Activated naive CD4-positive, alpha-beta T cell treated with anti-CD3 and anti-CD28 coated beads, Interleukin-2, amount 50 U/mL, for 16 hours (primary cell): Measurements from ENCODE around the gene KCND2.

Source experiments
- DNase-seq: peaks from one replicate; pipeline ENCODE4 v3.0.0-alpha.2; 2020

The KCND2 gene

DNA sequence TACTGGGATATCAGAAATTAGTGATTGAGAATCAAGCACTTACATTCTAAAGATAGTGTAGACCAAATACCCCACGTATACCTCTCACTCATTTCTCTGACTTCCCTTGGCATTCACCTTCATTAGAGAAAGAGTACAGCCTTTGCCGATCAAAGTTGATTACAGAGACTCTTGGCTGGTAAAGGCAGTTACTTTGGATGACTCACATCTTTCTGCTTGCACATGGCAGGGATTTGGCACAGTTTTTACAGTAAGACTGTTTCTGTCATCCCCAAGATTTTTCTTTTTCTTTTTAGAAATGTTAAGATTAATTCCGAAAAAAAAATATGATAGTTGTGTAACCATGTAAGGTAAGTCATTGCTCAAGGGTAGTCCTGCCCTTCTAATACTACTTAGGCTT, 442.0 kb downstream of the KCND2 start:
- no peak for DNase-seq

DNA sequence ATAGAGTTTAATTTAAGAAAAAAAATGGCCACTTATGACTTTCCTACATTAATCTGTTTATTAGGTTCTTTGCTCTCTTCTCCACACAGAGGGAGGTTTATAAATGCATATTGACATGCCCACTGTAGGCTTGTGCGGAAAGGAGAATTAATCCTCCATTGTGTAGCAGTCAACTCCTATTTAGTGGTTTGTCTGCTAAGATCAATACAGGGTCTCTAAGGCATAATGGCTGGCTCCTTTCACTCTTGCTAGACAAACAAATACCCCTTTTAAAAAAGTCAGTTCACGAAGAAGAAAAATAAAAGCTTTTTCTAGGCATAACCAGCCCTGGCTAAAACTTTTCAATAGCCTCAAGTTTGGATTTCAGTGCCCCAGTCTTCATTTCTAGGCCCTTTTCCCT, 443.3 kb downstream of the KCND2 start:
- no peak for DNase-seq

DNA sequence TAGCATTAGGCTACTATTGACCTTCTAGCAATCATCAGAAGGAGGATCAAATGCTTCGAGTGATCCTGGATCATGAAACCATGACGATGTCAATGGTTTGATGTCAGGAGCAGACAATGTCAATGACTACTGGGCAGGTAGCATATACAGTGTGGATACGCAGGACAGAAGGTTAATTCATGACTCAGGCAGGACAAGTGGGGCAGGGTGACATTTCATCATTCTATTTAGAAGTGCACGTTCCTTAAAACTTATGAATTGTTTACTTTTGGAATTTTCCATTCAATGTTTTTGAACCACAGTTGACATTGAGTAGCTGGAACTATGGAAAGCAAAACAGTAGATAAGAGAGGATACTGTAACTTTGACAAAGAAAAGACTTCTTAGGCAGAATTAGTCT, 444.2 kb downstream of the KCND2 start:
- DNase-seq: no peak

DNA sequence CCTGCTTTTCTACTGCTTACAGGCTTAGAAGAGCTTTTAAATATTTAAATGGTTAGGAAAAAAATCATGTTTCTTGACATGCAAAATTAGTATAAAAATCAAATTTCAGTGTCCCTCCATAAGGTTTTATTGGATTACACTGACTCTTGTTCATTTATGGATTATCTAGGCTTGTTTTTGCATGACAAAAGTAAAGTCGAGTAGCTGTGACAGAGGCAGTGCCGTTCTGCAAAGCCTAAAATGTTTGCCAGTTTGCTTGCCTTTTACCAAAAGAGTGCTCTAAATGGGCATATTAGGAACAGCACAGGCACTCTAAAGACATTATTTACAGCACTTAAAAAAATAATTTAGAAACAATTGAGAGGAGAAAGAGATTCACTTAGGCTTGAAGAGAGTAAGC, 445.4 kb downstream of the KCND2 start:
- no peak for DNase-seq

DNA sequence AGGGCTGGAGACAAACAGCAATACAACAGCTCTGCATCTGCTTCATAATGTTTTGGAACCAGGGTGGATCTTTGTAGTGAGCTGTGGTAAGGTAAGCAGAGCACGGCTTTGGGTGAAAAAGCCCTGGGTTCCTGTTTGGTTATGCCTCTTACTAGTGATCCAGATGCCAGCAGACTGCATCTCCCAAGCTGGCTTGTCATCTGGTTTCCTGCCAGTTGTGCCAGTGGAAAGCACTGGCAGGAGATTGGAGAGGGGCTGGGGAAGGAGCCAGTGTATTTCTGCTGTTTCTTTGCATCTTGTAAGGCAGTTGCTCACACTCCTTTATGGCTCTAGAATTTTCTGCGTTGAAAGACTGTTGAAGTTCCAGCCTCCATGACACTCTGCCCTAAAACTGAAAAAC, 447.3 kb downstream of the KCND2 start:
- no peak for DNase-seq

DNA sequence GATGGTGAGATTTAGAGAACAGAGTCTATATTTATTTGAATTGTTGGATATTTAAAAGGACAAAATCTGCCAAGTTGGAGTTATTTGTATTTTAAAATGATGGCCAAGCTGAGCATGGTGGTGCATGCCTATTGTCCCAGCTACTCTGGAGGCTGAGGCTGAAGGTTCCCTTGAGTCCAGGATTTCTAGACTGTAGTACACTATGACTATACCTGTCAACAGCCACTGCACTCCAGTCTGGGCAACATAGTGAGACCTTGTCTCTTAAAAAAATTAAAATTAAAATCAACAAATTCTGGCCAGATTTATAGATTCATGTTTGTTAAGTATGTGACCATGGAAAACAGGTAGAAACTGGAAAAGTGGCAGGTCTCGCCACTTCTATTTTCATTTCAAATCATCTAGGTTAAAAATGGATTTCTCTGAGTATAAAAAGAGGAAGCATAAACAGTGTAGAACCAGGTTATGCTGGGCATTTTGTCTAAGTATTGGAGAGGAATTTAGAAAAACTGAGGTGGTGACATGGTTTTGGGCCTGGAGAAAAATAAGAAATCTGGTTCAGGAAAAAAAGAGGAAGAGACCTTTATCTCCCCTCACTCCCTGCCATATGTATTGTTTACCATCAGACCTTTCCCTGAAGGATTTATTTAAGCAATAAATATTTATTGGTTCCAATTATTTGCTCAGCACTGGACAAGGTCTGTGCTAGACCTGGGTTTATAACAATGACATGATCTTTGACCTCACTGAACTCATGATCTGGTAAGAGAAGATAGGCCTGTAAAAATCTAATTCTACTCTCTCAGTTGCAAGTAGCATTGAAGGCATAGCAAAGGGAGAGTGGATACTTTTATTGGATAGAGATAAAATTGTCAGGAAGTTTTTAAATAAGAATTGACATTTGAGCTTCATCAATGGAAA, 450.8 kb downstream of the KCND2 start:
- no peak for DNase-seq

DNA sequence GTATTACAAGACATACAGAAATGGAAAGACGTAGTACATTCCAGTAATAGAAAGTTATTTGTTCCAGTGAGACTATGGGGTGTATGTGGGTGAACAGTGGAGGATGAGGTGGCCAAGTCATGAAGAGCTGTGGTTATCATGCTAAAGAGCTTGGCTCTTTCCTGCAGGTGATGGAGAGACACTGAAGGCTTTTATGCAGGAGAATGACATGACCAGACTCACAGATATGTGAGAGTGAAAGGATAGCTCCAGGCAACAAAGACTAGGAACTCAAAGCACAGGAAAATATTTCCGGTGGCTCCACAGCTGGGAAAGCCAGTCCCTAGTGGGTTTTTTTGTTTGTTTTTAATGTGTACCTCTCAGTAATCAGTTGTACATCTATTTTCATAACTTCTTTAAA, 451.5 kb downstream of the KCND2 start:
- DNase-seq: no peak

DNA sequence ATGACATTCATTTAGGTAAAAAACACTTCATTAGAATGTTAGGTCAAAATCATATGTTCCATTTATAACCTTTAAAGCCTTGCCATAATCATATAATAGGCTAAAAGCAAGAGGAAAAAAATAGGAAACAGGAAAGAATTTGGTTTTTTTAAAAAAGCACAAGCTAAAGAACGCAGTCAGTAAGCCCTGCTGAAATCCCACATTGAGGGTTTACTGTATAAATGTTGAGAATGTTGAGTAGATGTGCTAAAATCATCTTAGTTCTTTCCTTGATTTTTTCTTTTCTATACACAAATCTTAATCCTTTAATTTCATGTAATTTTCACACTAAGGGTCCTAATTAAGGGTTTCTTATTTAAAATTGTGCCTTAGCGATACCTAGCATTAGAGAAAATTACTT, 452.0 kb downstream of the KCND2 start:
- no peak for DNase-seq

DNA sequence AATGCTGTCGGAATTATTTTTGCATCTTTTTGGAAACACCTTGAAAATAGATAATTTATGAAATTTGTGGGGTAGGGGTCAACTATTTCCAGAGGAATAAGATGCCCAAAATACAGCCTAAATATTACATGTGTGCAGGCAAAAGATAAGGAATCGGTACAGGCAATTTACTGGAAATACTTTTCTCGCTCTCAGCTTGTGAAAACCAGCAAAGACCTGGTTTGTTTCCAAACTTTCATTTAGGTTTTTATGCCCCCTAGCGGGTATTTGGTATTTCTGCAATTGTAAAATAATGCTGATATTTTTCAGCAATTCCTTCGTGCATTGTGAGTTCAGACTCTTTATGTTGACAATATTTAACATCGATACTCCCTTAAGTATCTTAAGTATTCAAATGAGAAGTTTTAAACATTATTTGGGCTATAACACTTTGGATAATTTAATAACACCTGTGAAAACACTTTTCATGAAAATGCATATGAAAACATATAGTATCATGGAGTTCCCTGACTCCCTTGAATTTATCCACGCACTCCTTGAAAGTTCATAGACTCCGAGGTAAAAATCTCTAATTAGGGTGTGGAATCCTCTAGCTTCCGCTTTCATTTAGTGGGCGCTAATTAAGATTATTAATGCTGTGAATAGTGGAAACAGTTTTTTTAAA, 452.5 kb downstream of the KCND2 start:
- no peak for DNase-seq

DNA sequence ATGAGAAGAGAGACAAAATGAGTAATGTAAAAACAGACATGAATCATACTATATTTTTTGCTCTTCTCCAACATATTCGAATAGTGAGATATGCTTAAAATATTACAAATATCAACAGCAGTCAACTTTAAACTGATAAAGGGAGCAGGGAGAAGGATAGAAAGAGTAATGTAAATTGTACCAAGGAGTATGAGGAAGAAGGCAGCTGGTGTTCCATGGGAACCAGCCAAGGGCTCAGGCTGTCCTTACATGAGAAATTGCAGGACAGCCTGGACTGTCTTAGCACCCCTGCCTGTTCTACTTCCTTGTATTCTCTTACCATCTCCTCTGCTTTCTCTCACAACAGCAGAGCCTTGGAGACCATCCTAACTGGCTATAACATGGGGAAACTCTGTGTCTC, 456.3 kb downstream of the KCND2 start:
- DNase-seq: no peak

DNA sequence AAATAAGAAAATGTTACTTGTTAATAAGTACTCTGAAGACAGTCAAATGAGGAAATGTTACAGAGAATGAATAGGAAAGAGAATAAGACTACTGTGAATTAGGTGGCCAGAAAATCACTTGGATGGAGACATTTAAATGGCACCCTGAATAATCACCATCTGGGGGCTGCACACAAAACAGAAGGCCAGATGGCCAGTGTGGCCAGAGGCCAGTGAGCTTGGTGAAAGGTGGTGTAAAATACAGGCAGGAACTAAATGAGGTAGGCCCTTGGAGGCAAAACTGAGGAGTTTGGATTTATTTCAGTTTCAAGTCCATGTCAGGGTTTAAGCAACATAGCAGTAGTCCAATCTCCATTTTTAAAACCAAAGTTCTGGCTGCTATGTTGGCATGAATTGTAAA, 458.3 kb downstream of the KCND2 start:
- no peak for DNase-seq

DNA sequence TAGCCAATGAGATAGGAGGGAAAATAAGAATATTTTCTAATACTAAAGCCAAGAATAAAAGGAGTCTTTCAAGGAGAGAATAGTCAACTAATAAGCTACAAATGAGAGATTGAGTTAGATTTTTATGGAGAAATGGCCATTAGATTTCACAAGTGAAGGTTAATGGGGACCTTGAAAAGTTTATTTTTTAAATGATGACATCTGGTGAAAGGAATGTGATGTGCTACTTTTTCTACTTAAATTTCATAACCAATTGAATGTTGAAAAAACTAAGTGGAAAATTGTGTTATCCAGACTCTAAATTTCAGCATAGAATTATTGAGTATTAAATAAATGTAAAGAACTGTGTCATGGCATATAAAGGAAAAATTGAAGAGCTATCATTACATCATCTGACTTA, 459.3 kb downstream of the KCND2 start:
- DNase-seq: no peak

DNA sequence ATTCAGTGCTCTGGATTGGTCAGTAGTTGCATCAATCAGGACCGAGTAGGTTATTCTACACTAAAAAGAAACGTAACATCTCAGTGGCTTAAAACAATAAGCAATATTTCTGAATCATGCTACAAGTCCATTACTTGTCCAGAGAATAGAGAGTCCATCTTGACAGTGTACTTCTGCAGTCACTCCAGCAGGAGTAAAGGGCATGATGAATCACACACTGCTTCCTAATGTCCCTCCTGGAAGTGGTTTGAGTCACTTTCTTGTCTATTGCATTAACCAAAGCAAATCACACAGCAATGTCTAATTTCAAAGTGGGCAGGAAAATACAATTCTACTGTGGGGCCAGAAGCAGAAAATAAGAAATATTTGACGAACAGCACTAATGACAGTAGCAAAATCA, 460.2 kb downstream of the KCND2 start:
- no peak for DNase-seq

DNA sequence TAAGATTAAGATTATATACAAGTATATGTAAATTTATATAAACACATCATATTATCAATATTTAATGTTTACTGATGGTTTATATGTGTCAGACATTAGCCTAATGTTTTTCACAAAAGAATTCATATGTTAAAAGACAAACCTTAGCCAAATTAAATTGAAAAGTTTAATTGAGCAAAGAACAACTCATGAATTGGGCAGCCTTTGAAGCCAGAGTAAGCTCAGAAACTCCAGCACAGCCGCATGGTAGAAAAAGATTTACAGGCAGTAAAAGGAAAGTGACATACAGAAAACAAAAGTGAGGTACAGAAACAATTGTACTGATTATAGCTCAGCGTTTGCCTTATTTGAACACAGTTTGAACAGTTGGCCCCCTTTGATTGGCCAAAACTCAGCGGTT, 460.9 kb downstream of the KCND2 start:
- no peak for DNase-seq

DNA sequence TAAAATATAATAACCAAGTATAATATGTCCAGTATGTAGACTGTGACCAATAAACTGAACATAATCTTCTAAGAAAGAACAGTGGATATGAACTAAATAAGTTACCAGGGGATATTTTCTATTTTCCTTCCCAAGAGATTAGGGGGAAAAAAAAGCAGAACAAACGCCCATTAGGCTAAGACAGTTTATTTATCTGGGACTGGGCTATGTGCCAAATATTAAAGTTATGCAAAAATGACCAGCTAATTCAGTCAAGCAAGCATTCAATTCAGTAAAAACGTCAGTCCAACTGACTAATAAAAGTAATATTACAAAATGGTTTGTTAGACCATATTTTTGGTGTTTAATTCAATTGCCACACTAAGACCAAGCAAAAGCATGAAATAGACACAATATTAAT, 462.8 kb downstream of the KCND2 start:
- no peak for DNase-seq

DNA sequence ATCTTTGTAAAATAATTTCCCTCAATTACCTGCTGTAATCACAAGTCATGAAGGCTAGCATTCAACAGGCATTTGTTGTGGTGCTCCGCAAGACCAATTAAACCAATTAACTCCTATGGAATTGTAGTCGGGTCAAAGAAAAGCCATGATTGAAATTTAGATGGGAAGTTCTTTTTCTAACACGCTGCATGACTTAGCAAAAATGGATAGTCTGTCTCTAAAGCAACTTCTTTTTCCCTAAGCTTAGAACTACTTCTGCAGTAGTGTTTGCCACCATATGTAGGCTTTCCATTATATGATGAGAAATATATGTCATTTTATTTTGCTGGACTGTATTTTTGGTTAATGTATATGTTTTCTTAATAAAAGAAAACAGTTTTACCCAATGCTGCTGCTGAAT, 465.8 kb downstream of the KCND2 start:
- no peak for DNase-seq

DNA sequence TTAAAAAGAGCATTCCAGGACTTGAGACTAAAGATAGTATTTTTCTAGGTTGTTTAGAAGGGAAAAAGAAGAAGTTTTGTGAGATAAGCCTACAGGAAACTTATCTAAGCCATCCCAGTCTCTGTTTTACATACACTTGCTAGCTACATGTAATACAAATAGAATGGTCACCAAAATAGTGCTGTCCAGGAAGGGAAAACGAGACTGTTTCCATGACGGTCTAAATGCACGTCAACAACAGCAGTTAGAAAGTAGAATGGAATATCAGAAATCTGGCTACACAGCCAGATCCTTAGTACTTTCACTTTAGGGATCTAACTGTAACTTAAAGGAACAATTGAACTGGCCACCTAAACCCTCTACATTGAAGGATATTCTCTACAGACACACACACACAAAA, 467.4 kb downstream of the KCND2 start:
- DNase-seq: no peak

DNA sequence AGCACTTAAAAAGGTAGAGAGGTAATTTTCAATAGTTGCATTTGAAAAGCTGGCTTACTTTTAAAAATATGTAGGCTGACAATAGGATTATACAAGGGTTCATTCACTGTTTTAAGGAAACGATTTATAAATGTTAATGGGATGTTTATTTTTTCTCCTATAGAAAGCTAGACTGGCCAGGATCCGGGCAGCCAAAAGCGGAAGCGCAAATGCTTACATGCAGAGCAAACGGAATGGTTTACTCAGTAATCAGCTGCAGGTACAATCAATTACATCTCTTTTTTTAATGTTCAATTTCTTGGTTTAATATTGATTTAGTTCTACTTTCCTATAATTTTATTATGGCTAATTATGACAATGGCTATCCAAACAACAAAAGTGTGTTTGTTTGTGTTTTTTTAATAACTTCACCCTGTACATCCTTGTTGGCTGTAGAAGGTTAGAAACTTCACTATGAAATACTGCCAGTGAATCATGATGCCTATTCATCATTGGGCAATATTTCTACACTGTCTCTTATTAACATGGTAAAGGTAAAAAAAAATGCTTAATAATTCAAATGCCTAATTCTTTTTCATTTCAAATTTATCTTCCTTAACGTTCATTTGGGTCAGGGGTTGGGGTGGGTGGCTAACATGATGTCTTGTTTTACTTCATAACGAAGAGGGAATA, 468.5 kb downstream of the KCND2 start:
- no peak for DNase-seq

DNA sequence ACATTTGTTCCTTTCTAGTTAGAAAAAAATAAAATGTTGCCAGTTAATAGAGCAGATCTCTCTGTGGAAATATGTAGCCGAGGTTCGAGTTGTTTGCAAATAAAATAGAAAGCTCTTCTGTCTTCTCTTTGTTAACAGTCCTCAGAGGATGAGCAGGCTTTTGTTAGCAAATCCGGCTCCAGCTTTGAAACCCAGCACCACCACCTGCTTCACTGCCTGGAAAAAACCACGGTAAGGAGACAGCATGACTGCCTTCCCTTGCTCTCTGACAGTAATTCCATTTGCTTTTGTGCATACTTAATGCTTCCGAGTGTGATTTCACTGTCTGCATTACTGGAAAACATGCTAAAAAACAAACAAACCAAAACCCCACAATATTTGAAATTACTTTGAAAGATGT, 469.4 kb downstream of the KCND2 start:
- no peak for DNase-seq

DNA sequence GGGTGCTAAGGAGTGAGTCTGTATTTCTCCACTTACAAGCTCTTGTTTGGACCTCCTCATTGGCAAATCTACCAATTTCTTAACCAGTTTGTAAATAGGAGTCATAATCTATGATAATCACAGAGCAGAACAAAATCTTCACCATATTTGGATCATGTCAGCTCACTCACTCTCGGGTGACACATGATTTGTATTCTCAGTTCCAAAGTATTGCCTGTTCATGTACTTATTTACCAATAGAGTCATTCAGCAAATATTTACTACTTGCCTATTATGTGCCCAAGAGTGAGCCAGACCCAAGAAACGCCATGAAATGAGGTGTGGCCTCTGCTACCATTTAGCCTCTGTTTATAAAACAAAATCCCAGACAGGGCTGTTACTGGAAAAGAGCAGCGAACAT, 470.2 kb downstream of the KCND2 start:
- DNase-seq: no peak

DNA sequence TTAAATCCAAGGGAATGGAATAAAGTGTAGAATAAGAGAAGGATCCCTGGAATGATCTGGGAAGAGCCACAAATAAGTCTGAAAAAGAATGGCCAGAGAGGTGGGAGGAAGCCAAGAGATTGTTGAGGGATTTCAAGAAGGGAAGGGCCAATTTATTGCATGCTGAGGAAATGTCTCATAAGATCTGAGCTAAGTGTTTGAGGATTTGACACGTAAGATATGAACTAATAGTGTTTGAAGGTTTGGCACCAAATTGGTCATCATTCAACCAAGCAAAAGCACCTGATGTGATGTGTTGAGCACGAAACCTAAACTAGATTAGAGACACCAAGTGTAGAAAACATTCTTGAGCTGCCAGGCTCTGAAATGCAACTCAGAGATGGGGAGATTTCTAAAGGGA, 487.1 kb downstream of the KCND2 start:
- DNase-seq: no peak

DNA sequence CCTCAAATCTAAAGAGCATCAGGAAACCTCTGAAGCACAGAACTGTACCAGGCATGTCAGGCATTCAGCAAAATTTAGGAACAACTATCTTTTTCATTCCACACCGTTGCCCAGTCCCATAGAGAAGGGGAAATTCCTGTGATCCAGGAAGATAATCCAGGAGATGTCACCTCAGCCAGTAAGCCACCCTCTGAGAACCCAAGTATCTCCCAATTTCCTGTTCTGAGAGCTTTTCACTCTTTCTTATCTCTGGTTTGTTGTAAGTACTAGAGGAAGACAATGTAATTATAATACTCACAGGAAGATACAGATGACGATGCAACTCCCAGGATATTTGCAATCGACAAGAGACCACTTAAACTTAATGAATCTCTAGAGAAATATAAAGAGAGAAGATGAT, 487.9 kb downstream of the KCND2 start:
- DNase-seq: no peak

DNA sequence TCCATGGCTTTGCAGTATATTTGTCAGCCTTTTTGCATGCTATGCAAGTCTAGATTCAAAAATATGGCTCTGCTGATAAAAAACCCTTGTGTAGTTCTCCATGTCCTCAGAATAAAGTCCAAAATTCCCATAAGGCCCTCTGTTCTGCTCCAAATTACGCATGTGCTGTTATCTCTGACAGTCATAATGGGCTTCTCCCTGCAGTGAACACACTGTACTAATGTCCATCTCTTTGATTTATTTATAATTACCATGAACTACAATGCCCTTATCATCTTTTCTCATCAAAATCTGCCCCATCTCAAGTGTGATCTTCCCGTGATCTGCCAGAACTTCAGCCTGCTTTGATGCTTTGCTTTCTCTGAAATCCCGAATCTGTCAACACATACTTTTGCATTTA, 497.2 kb downstream of the KCND2 start:
- no peak for DNase-seq

DNA sequence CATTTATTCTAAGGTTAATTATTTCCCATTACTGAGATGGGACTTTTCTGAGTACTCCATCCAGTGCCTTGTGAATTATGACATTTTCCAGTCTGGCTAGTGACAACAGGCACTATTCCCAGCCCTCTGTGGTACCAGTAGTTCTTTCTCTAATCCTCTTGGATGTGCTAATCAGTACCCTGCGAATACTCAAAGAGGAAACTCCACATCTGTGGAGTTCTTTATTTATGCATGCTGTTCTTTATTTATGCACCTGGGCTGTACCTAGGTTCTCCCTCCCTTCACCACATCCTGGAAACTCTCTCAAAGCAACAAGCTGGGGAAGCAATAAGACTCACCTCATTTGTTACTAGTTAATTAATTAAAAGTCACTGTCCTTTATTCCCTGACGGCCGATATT, 501.5 kb downstream of the KCND2 start:
- no peak for DNase-seq
